ENCODE results near the gene KCNIP4. TPM values are rescaled to one million over a fixed set of nuclear protein-coding genes. Genes with fewer than 3 reads are reported as not detected.

Gene KCNIP4
- total and polyA plus RNA-seq, 9 of the 15 experiments (the other 6 are each of a cell fraction or from before 2014, with no cell fraction given) = 0.25 to 0.41 TPM; not detected in 7

DNA sequence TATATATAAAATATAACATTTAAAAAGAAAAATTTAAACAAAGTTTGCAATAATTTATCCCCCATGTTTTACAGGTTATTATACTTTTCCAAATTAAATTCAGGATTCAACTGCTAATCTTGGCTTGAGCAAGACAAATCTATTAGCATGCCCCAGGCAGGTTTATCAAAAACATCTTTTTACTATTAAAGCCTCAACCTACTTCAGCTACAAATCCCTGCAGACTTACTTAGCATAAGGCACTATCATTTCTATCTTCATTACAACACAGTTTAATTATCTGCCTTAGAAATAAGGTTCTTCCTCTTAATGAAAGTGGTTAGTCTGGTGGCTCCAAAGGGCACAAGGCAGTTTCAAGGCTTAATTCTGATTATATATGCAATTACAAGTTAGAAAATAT is 770.7 kb downstream of the KCNIP4 start:
- no peak for ATAC-seq
- TF ChIP-seq POLR3G (IDR thresholded peaks at IDR 0.05; ENCODE audit: extremely low read depth, insufficient read length, insufficient replicate concordance) = no peak
- no peak for TF ChIP-seq ZNF668 (CRISPR knock-in tag; IDR thresholded peaks at IDR 0.05)
- no peak for TF ChIP-seq ZNF134 (CRISPR knock-in tag; conservative IDR thresholded peaks at IDR 0.05)
- TF ChIP-seq POU5F1 (IDR thresholded peaks at IDR 0.05; ENCODE audit: borderline replicate concordance, low read depth, low read length, partially characterized antibody) = no peak
- TF ChIP-seq, protein P1, sequence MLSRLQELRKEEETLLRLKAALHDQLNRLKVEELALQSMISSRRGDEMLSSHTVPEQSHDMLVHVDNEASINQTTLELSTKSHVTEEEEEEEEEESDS (CRISPR knock-in tag; IDR thresholded peaks at IDR 0.05) = no peak
- TF ChIP-seq ZNF347 (CRISPR knock-in tag; IDR thresholded peaks at IDR 0.05; ENCODE audit: low read depth) = no peak
- TF ChIP-seq, protein P2, sequence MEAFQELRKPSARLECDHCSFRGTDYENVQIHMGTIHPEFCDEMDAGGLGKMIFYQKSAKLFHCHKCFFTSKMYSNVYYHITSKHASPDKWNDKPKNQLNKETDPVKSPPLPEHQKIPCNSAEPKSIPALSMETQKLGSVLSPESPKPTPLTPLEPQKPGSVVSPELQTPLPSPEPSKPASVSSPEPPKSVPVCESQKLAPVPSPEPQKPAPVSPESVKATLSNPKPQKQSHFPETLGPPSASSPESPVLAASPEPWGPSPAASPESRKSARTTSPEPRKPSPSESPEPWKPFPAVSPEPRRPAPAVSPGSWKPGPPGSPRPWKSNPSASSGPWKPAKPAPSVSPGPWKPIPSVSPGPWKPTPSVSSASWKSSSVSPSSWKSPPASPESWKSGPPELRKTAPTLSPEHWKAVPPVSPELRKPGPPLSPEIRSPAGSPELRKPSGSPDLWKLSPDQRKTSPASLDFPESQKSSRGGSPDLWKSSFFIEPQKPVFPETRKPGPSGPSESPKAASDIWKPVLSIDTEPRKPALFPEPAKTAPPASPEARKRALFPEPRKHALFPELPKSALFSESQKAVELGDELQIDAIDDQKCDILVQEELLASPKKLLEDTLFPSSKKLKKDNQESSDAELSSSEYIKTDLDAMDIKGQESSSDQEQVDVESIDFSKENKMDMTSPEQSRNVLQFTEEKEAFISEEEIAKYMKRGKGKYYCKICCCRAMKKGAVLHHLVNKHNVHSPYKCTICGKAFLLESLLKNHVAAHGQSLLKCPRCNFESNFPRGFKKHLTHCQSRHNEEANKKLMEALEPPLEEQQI (IDR thresholded peaks at IDR 0.05) = no peak
- no peak for TF ChIP-seq CC2D1A (IDR thresholded peaks at IDR 0.05)

More for the DNA sequence above, 770.7 kb downstream of the KCNIP4 start:
- in situ Hi-C loops (cut with MboI) (no loop called here), intact Hi-C loops (cut with micrococcal nuclease) (no loop called here)
- Histone ChIP-seq H2AFZ (ENCODE audit: low read depth, low read length) (no peak overlapping the region), H3K9me3 (replicated peaks; ENCODE audit: control insufficient read depth, insufficient read depth, low read depth, low read length) (no peaks in the 10 kb centered on the region), H3K9me1 (ENCODE audit: control insufficient read depth, insufficient read depth, low read length) (no peaks in the 10 kb centered on the region), H3K27me3 (ENCODE audit: control insufficient read depth in 2 of 2, insufficient read depth in 2 of 2, low read length in 2 of 2) (no peaks in the 10 kb centered on the region), H3K4me2 (ENCODE audit: insufficient read depth, low read length) (no peak overlapping the region), H3K36me3 (ENCODE audit: control insufficient read depth, insufficient read depth, low read length) (no peaks in the 10 kb centered on the region), H3K4me1 (replicated peaks in 1 of 2; ENCODE audit: control insufficient read depth in 2 of 2, insufficient read depth in 2 of 2, low read length in 2 of 2) (no peaks in the 10 kb centered on the region), H4K20me1 (replicated peaks; ENCODE audit: control insufficient read depth, insufficient read depth, low read length) (no peaks in the 10 kb centered on the region), H3K4me3 (no peak overlapping the region), H3K9ac (ENCODE audit: insufficient read depth in 1 of 2, low read depth in 2 of 2, low read length in 2 of 2) (no peak overlapping the region), H3K27ac (ENCODE audit: extremely low read depth, low read depth, low read length) (no peak overlapping the region), H3K79me2 (ENCODE audit: control insufficient read depth, insufficient read depth, low read length) (no peaks in the 10 kb centered on the region)
- POLR2A ChIA-PET = no interaction called here
- FAIRE-seq (no peak), DNase-seq (ENCODE audit: extremely low read depth in 1 of 4, low spot score in 3 of 4) (no peak)
- CTCF ChIA-PET (ENCODE audit: low intra/inter-chr PET ratio) = no interaction called here
- BruUV-seq (replicated peaks) = no TSS peak
